ENCODE results near the gene SMAD3.

Gene SMAD3

GRCh38 chr15:67119238-67119846, 53.9 kb downstream of the SMAD3 start:
- no peaks in the 10 kb centered on the region for H3K36me3 ChIP-seq (ENCODE audit: control insufficient read depth in 2 of 2, insufficient read depth in 1 of 2, low read length in 2 of 2)
- no peak overlapping the region for H3K4me3 ChIP-seq (ENCODE audit: low read depth, low read length)
- no peak overlapping the region for H3K27ac ChIP-seq (ENCODE audit: extremely low read depth, low read depth, low read length)
- CTCF ChIA-PET = no interaction called here
- TF ChIP-seq ZFHX2 (tag by site-specific recombination; conservative IDR thresholded peaks at IDR 0.05) (peak; percentile 79), ZNF341 (tag by site-specific recombination; IDR thresholded peaks at IDR 0.05; ENCODE audit: low read depth) (no peak), ZBTB7A (tag by site-specific recombination; IDR thresholded peaks at IDR 0.05; ENCODE audit: low read depth) (no peak), EGR2 (tag by site-specific recombination; IDR thresholded peaks at IDR 0.05; ENCODE audit: low read depth) (peak; percentile 65; the same call in 1 of the 2 replicates)
- H3K9me3 ChIP-seq (ENCODE audit: control insufficient read depth, insufficient read depth, low read depth, low read length) = no peaks in the 10 kb centered on the region
- no peaks in the 10 kb centered on the region for H3K4me1 ChIP-seq (ENCODE audit: control insufficient read depth, insufficient read depth, low read length)
- POLR2A ChIA-PET = interaction anchor here (0.6 to 1.2 kb wide), 3 partner anchors 9 to 176 kb away, joined by 3 to 4 read pairs (median 3); no protein-coding TSS in a partner anchor

DNA sequence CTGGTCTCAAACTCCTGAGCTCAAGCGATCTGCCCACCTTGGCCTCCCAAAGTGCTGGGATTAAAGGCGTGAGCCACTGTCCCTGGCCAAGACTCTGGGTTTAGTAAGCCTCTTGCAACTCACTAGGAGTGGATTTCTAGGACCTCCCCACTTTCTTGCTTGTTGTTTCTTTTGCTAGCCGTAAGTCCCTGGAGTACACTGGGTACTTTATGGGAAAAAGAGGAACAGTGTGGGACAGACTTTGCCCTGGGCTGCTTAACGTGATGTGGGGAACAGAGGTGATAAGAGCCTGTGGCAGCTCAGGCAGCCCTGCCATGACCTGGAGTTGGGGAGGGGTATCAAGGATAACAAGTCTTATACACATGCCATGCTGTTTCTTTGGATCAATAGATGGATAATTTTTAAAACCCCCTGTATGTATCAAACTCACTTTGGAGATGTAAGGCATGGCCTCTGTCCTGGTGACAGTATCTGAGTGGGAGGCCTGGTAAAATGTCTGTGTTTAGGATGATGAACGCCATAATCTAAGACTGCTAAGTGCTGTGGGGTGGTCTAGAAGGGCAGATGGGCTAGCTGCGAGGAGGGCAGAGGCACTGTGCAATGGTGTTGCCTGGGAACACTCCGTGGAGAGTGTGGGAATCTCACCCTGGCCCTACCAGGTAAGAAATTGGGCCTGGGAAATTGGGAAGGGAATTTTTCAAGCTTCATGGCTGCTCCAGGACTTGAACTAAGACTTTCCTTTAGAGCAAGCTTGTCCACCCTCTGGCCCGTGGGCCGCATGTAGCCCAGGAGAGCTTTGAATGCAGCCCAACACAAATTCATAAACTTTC, 54.8 kb downstream of the SMAD3 start:
- no peaks in the 10 kb centered on the region for H3K9me3 ChIP-seq (ENCODE audit: control insufficient read depth, insufficient read depth, low read depth, low read length)
- H3K27ac ChIP-seq (ENCODE audit: extremely low read depth, low read depth, low read length) = no peak overlapping the region
- peaks cover 2% of the 10 kb centered on the region for H3K4me1 ChIP-seq (ENCODE audit: control insufficient read depth, insufficient read depth, low read length)
- no peak for TF ChIP-seq ZNF747 (tag by site-specific recombination; IDR thresholded peaks at IDR 0.05)
- no peak for TF ChIP-seq PATZ1 (tag by site-specific recombination; IDR thresholded peaks at IDR 0.05)
- peak; percentile 47 for TF ChIP-seq ZNF623 (tag by site-specific recombination; IDR thresholded peaks at IDR 0.05)
- TF ChIP-seq, protein P1, sequence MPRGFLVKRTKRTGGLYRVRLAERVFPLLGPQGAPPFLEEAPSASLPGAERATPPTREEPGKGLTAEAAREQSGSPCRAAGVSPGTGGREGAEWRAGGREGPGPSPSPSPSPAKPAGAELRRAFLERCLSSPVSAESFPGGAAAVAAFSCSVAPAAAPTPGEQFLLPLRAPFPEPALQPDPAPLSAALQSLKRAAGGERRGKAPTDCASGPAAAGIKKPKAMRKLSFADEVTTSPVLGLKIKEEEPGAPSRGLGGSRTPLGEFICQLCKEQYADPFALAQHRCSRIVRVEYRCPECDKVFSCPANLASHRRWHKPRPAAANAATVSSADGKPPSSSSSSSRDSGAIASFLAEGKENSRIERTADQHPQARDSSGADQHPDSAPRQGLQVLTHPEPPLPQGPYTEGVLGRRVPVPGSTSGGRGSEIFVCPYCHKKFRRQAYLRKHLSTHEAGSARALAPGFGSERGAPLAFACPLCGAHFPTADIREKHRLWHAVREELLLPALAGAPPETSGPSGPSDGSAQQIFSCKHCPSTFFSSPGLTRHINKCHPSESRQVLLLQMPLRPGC (tag by site-specific recombination; IDR thresholded peaks at IDR 0.05) = no peak
- H3K4me3 ChIP-seq (ENCODE audit: low read depth, low read length) = no peak overlapping the region
- POLR2A ChIA-PET = interaction anchor here (0.8 to 1.2 kb wide), 3 partner anchors 10 to 175 kb away, joined by 3 read pairs; no protein-coding TSS in a partner anchor
- H3K36me3 ChIP-seq (ENCODE audit: control insufficient read depth in 2 of 2, insufficient read depth in 1 of 2, low read length in 2 of 2) = no peaks in the 10 kb centered on the region
- CTCF ChIA-PET = no interaction called here

DNA sequence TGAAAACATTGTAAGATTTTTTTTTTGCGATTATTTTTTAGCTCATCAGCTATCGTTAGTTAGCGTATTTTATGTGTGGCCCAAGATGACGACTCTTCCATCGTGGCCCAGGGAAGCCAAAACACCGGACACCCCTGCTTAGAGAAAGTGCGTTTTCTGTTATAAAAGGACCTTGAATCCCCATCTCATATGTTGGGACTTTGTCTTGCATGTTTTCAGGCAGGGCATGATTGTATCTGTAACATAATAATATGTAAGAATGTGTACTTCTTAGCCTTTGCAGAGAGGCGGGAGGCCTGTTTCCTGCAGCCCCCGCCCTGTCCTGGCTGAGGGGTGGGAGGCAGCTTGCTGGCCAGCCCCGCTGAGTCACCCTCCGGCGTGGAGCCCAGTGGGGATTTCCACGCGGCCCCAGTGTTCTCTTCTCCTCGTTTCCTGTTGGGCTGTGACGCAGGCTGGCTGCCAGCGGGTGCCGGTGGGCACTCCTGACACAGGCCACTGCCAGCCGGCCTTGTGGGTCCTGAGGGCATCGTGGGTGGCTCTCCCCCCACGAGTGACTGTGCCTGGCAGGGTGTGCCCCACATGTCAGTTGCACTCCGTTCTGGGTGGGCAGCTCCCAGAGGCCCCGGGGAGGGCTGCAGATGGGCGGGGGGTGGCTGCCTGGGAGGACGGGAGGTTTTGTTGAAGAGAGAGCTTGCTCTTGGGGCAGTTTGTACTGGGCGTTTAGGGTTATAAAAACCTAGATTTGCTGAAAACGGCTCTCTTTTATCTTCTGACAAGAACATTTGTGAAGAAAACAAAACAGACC, 55.6 kb downstream of the SMAD3 start:
- ChIA-PET CTCF (no interaction called here), POLR2A (interaction anchor here (0.8 kb wide), 1 partner anchor 57 kb away, joined by 3 read pairs; no protein-coding TSS in a partner anchor)

More for the DNA sequence above, 55.6 kb downstream of the SMAD3 start:
- no peak overlapping the region for H3K27ac ChIP-seq (ENCODE audit: extremely low read depth, low read depth, low read length)
- H3K4me3 ChIP-seq (ENCODE audit: low read depth, low read length) = no peak overlapping the region
- no peaks in the 10 kb centered on the region for H3K9me3 ChIP-seq (ENCODE audit: control insufficient read depth, insufficient read depth, low read depth, low read length)
- TF ChIP-seq EGR2 (tag by site-specific recombination; IDR thresholded peaks at IDR 0.05; ENCODE audit: low read depth) (peak; percentile 44), MEIS1 (CRISPR knock-in tag; IDR thresholded peaks at IDR 0.05; ENCODE audit: borderline replicate concordance) (no peak), GLIS2 (tag by site-specific recombination; IDR thresholded peaks at IDR 0.05) (peak; percentile 45), ZFHX2 (tag by site-specific recombination; conservative IDR thresholded peaks at IDR 0.05) (peak; percentile 51), ZNF544 (tag by site-specific recombination; IDR thresholded peaks at IDR 0.05) (no peak), ZBTB8A (tag by site-specific recombination; IDR thresholded peaks at IDR 0.05) (0 out of 2 replicates have a peak, but pooled peaks have one; percentile 23), ZNF175 (tag by site-specific recombination; IDR thresholded peaks at IDR 0.05) (no peak), HIC1 (tag by site-specific recombination; IDR thresholded peaks at IDR 0.05) (peak; percentile 54; the same call in 1 of the 2 replicates), ZIC2 (tag by site-specific recombination; IDR thresholded peaks at IDR 0.05) (peak; percentile 65)
- TF ChIP-seq, protein P2, sequence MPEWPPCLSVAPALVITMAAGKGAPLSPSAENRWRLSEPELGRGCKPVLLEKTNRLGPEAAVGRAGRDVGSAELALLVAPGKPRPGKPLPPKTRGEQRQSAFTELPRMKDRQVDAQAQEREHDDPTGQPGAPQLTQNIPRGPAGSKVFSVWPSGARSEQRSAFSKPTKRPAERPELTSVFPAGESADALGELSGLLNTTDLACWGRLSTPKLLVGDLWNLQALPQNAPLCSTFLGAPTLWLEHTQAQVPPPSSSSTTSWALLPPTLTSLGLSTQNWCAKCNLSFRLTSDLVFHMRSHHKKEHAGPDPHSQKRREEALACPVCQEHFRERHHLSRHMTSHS (tag by site-specific recombination; IDR thresholded peaks at IDR 0.05) = no peak
- TF ChIP-seq, protein P3, sequence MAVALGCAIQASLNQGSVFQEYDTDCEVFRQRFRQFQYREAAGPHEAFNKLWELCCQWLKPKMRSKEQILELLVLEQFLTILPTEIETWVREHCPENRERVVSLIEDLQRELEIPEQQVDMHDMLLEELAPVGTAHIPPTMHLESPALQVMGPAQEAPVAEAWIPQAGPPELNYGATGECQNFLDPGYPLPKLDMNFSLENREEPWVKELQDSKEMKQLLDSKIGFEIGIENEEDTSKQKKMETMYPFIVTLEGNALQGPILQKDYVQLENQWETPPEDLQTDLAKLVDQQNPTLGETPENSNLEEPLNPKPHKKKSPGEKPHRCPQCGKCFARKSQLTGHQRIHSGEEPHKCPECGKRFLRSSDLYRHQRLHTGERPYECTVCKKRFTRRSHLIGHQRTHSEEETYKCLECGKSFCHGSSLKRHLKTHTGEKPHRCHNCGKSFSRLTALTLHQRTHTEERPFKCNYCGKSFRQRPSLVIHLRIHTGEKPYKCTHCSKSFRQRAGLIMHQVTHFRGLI (tag by site-specific recombination; IDR thresholded peaks at IDR 0.05) = peak; percentile 81
- peaks cover 10% of the 10 kb centered on the region for H3K4me1 ChIP-seq (ENCODE audit: control insufficient read depth, insufficient read depth, low read length)
- H3K36me3 ChIP-seq (ENCODE audit: control insufficient read depth in 2 of 2, insufficient read depth in 1 of 2, low read length in 2 of 2) = no peaks in the 10 kb centered on the region
